ENCODE results near the gene CPT1C.

DNA sequence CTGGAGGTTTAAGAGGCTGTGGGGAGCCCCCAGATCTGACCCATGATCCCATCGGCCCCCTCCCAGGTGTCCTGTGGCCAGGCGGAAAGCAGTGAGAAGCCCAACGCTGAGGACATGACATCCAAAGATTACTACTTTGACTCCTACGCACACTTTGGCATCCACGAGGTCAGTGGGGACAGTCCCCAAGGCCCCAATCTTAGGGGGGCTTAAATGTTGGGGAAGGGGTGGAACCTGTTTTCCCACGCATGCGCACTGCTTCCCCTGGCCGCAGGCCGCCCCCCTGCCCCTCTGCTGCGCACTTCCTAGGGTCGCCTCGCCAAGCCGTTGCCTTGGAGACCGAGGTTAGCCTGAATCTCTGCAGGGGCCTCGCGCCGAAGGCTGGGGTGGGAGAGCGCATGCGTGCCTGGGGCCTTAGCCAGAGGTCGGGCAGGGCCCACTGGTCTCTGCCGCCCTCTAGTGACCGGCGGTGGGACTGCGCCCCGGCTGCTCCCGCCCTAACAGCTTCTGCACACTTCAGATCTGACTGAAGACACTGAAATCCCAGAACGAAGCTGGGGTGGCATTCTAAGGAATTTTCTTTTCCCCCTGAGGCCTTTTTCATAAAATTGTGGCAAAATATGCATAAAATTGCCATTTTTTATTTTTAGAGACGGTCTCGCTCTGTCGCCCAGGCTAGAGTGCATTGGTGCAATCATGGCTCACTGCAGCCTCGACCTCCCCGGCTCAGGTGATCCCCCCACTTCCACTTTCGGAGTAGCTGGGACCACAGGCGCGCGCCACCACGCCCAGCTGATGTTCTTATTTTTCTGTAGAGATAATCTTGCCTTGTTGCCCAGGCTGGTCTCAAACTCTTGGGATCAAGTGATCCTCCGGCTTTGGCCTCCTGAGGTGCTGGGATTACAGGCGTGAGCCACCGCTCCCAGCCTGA, 10.2 kb upstream of the CPT1C start:
- no peak for TF ChIP-seq EZH2phosphoT487 (IDR thresholded peaks at IDR 0.05; ENCODE audit: borderline replicate concordance, low read depth, low read length)
- TF ChIP-seq, protein P1, sequence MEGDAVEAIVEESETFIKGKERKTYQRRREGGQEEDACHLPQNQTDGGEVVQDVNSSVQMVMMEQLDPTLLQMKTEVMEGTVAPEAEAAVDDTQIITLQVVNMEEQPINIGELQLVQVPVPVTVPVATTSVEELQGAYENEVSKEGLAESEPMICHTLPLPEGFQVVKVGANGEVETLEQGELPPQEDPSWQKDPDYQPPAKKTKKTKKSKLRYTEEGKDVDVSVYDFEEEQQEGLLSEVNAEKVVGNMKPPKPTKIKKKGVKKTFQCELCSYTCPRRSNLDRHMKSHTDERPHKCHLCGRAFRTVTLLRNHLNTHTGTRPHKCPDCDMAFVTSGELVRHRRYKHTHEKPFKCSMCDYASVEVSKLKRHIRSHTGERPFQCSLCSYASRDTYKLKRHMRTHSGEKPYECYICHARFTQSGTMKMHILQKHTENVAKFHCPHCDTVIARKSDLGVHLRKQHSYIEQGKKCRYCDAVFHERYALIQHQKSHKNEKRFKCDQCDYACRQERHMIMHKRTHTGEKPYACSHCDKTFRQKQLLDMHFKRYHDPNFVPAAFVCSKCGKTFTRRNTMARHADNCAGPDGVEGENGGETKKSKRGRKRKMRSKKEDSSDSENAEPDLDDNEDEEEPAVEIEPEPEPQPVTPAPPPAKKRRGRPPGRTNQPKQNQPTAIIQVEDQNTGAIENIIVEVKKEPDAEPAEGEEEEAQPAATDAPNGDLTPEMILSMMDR (conservative IDR thresholded peaks at IDR 0.05; ENCODE audit: low read length) = peak; percentile 96

Measured in OCI-LY7 (cell line).